Thyroid gland (tissue), 4 donors: ENCODE measurements around the gene OTOG. TPM values are rescaled to one million over a fixed set of nuclear protein-coding genes. Genes with fewer than 3 reads are reported as not detected.

ENCODE experiments used
- DNase-seq, 2 donors: peaks; one replicate each; pipeline ENCODE4 v3.0.0-alpha.2; 2019
- H3K27ac ChIP-seq, 3 donors: fragments of 200-600 bp; sonication (generic); 1 replicate in 2 of 3; 2 replicates in 1 of 3; pipeline ENCODE4 v1.5.1; 2016 to 2019; ENCODE audit warnings: mild to moderate bottlenecking in 1 of 3, moderate library complexity in 1 of 3
- H3K27me3 ChIP-seq: fragments of 200-600 bp; sonication (generic); one replicate; pipeline ENCODE4 v1.5.1; 2019
- H3K36me3 ChIP-seq, 2 donors: fragments of 200-600 bp; sonication (generic); one replicate each; pipeline ENCODE4 v1.5.1; 2016 to 2019
- H3K4me1 ChIP-seq, 2 donors: fragments of 200-600 bp; sonication (generic); one replicate each; pipeline ENCODE4 v1.5.1; 2017 to 2019
- H3K4me3 ChIP-seq, 3 donors: fragments of 200-600 bp; sonication (generic); replicated peaks in 1 of 3; 1 replicate in 2 of 3; 2 replicates in 1 of 3; pipeline ENCODE4 v1.5.1; 2016; ENCODE audit warnings: mild to moderate bottlenecking in 1 of 3
- H3K9me3 ChIP-seq: fragments of 200-600 bp; sonication (generic); one replicate; pipeline ENCODE4 v1.5.1; 2017
- POLR2A ChIP-seq, 2 donors: fragments of 450-650 bp; IDR thresholded peaks; one replicate each; pipeline ENCODE4 v1.6.1; 2017; ENCODE audit warnings: antibody characterized with exemption in 2 of 2, mild to moderate bottlenecking in 2 of 2, moderate library complexity in 1 of 2
- WGBS, 2 donors: methylation state at CpG; one replicate each; pipeline ENCODE4 v1.1.5; 2017; 5-methylcytosine and 5-hydroxymethylcytosine counted together
- intact Hi-C: fragments of 100-400 bp; cut with DNase I; formaldehyde crosslinking; loops from one replicate; pipeline ENCODE4 v1.15.1; 2023
- total RNA-seq, 4 donors: library from RNA; depleted of rRNA; stranded (reverse); fragments of >200 nt; gene quantifications; one replicate each; pipeline ENCODE4 v1.2.3, GENCODE V29; 2016
- TF ChIP-seq, protein P1 (sequence below), 6 experiments: fragments of 200-600 bp in 3 of 6; fragments of 450-650 bp in 3 of 6; sonication (generic) in 3 of 6; IDR thresholded peaks; one replicate each; pipeline ENCODE4 v1.5.1; 2016 to 2019; ENCODE audit warnings: antibody characterized with exemption in 6 of 6, mild to moderate bottlenecking in 2 of 6, inconsistent platforms in 1 of 6, moderate library complexity in 1 of 6

The OTOG gene
- total RNA-seq, 4 donors from 2014 or later = not detected

GRCh38 chr11:17633987-17634775, 87.1 kb downstream of the OTOG start:
- no peak for DNase-seq
- no peaks in the 10 kb centered on the region for H3K4me1 ChIP-seq
- no peaks in the 10 kb centered on the region for H3K27me3 ChIP-seq
- no peaks in the 10 kb centered on the region for H3K36me3 ChIP-seq
- 70 to 81% methylated on average over 8 to 9 of the region's 14 CpGs for WGBS, 2 donors
- H3K4me3 ChIP-seq = no peak overlapping the region
- H3K9me3 ChIP-seq = no peaks in the 10 kb centered on the region
- TF ChIP-seq POLR2A (IDR thresholded peaks at IDR 0.05) = no peak
- TF ChIP-seq, protein P1, sequence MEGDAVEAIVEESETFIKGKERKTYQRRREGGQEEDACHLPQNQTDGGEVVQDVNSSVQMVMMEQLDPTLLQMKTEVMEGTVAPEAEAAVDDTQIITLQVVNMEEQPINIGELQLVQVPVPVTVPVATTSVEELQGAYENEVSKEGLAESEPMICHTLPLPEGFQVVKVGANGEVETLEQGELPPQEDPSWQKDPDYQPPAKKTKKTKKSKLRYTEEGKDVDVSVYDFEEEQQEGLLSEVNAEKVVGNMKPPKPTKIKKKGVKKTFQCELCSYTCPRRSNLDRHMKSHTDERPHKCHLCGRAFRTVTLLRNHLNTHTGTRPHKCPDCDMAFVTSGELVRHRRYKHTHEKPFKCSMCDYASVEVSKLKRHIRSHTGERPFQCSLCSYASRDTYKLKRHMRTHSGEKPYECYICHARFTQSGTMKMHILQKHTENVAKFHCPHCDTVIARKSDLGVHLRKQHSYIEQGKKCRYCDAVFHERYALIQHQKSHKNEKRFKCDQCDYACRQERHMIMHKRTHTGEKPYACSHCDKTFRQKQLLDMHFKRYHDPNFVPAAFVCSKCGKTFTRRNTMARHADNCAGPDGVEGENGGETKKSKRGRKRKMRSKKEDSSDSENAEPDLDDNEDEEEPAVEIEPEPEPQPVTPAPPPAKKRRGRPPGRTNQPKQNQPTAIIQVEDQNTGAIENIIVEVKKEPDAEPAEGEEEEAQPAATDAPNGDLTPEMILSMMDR (IDR thresholded peaks at IDR 0.05) = no peak
- no peak overlapping the region for H3K27ac ChIP-seq
- intact Hi-C loops = no loop called here

GRCh38 chr11:17634776-17635550, 87.9 kb downstream of the OTOG start:
- no peak for TF ChIP-seq POLR2A (IDR thresholded peaks at IDR 0.05)
- TF ChIP-seq, protein P1 (IDR thresholded peaks at IDR 0.05) = no peak
- no peaks in the 10 kb centered on the region for H3K9me3 ChIP-seq
- intact Hi-C loops = no loop called here
- 83 to 84% methylated on average over 12 to 18 of the region's 25 CpGs for WGBS, 2 donors
- no peaks in the 10 kb centered on the region for H3K4me1 ChIP-seq
- H3K36me3 ChIP-seq = no peaks in the 10 kb centered on the region
- no peaks in the 10 kb centered on the region for H3K27me3 ChIP-seq
- H3K4me3 ChIP-seq = no peak overlapping the region
- DNase-seq = no peak
- H3K27ac ChIP-seq = no peak overlapping the region

DNA sequence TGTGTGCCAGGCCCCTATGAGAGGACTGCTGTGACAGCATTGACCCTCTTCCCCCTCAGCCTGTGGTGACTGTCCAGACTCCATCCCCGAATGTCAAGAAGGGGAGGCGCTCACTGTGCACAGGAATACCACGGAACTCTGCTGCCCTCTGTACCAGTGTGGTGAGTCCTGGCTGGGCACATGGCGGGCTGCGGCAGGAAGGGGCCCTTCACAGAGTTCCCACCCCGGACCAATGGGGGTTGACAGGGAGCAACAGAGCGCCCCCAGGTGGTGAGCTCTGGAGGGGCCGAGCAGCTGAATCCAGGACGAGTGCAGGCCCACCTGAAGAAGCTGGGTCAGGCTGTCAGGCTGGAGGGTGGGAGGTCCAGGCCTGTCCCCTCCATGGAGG, 88.5 kb downstream of the OTOG start:
- H3K9me3 ChIP-seq = no peaks in the 10 kb centered on the region
- no peaks in the 10 kb centered on the region for H3K36me3 ChIP-seq
- no peaks in the 10 kb centered on the region for H3K27me3 ChIP-seq
- H3K4me3 ChIP-seq = no peak overlapping the region
- H3K27ac ChIP-seq = no peak overlapping the region
- H3K4me1 ChIP-seq = no peaks in the 10 kb centered on the region
- TF ChIP-seq, protein P1 (IDR thresholded peaks at IDR 0.05) = no peak
- no peak for TF ChIP-seq POLR2A (IDR thresholded peaks at IDR 0.05)
- intact Hi-C loops = no loop called here
- DNase-seq = no peak
- WGBS, 2 donors = 82 to 89% methylated on average over 3 to 8 of the region's 9 CpGs

DNA sequence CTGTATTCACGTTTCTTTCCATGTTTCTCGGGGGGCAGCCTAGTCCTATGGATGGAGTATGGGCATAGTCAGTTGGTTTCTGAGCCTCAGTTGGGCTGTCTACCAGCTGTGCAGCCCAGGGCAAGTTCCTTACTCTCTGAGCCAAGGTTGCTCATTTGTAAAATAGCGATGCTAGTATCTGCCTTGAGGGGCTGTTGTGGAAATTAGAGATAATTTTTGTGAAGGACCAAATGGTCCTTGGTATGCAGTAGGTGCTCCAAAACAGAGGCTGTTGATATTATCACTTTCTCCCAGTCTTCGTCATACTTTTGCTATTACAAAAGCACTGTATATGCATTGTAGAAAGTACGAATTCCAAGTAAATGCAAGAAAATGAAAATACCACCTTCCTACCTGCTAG, 89.7 kb downstream of the OTOG start:
- Histone ChIP-seq H3K27ac (no peak overlapping the region), H3K4me3 (no peak overlapping the region), H3K9me3 (no peaks in the 10 kb centered on the region), H3K36me3 (no peaks in the 10 kb centered on the region), H3K4me1 (no peaks in the 10 kb centered on the region), H3K27me3 (no peaks in the 10 kb centered on the region)
- TF ChIP-seq, protein P1 (IDR thresholded peaks at IDR 0.05) = no peak
- no peak for TF ChIP-seq POLR2A (IDR thresholded peaks at IDR 0.05)
- intact Hi-C loops = no loop called here
- 87% methylated on average over 5 of the region's 5 CpGs for WGBS, 2 donors
- no peak for DNase-seq

DNA sequence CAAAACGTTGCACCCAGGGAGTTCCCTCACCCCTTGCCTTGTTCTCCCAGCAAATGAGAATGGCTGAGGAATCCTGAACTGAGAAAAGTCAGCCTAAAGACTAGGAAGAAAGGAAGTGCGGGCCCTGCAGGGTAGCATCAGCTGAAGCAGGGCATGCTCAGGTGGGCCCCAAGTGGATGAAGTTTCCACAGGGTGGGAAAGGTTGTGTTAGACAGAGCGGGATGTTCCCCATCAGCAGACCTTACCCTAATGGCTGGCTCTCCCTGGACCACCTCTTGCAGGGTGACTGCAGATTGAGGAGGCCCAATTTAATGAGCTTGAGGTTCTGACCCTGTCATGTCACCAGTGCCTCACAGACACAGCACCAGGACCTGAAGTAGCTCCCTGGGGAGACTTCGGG, 90.8 kb downstream of the OTOG start:
- Histone ChIP-seq H3K27ac (no peak overlapping the region), H3K36me3 (no peaks in the 10 kb centered on the region), H3K4me1 (no peaks in the 10 kb centered on the region), H3K4me3 (no peak overlapping the region), H3K9me3 (no peaks in the 10 kb centered on the region), H3K27me3 (no peaks in the 10 kb centered on the region)
- TF ChIP-seq POLR2A (IDR thresholded peaks at IDR 0.05) = no peak
- TF ChIP-seq, protein P1 (IDR thresholded peaks at IDR 0.05) = no peak
- WGBS, 2 donors = 79 to 81% methylated on average over 3 to 4 of the region's 4 CpGs
- intact Hi-C loops = no loop called here
- DNase-seq = no peak
